GM23248 (cell line): Measurements from ENCODE around the gene PLEKHJ1.

ENCODE experiments used
- EZH2 ChIP-seq: fragments of 200-600 bp; sonication (generic); IDR thresholded peaks from 2 replicates; pipeline ENCODE4 v1.6.1; 2018; ENCODE audit warnings: antibody characterized with exemption, mild to moderate bottlenecking; ENCODE audit not compliant: insufficient read depth, poor library complexity, severe bottlenecking
- EZH2phosphoT487 ChIP-seq: fragments of 200-600 bp; sonication (generic); IDR thresholded peaks from 2 replicates; pipeline ENCODE4 v1.6.1; 2018; ENCODE audit warnings: antibody characterized with exemption, moderate library complexity, mild to moderate bottlenecking, low read depth; ENCODE audit not compliant: insufficient read depth

DNA sequence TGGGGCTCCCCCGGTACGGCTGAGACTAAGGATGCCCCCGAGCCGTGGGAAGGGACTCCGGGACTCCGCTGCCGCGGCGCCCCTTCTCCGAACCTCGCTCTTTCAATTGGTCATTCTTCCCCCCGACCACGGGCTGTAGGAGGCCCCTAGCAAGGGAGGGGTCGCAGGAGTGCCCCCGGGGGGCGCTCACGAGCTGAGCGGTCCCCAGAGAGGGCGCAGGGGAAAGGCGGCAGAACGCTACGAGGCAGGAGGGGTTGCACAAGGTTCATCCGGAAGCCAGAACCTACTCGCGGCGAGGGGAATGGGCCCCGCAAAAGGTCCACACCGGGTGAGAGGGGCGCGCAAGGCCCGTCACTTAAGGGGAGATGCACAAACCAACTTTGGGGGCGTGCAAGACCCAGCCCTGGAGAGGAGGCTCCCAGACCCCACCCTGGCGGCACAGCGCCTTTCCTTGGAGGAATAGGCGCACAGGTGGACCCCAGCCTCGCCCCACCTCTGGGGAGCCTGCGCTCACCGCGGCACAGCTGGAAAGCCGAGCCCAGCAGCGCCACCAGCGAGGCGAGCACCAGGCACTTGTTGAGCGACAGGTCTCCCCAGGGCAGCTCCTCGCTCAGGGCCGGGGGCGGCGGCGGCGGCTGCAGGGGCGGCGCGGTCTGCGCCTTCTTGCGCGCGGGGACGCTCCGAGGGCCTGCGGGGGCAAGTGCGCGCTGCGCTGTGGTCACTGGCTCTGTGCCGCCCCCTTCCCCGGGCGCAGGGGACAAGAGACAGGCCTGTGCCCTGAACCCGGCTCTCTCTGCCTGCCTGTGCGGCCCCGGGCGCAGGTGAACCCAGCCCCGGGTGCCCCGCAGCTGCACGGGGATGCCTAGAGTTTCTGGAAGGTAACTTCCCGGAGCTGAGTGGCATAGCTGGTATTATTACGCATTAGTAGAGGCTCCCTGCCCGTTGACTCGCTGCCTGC lies 17.3 kb upstream of the PLEKHJ1 start:
- TF ChIP-seq EZH2 (no peak), EZH2phosphoT487 (0 out of 2 replicates have a peak, but pooled peaks have one; percentile 12)
